HEK293 (cell line): ENCODE data around the gene UBXN11.
"Not testable (repeated sequence)": the region's sequence is repeated elsewhere in the genome, so short reads cannot be mapped to it uniquely, and the experiment has no call there.

Source experiments
- CTCF ChIA-PET: fragments of 350-600 bp; formaldehyde crosslinking; extraction: SDS; loops from one replicate; lab custom pipeline; 2021; ENCODE audit warnings: antibody characterized with exemption; lab: Yijun Ruan, JAX
- POLR2A ChIA-PET: fragments of 300-600 bp; formaldehyde crosslinking; extraction: SDS; loops from one replicate; lab custom pipeline; 2020; ENCODE audit warnings: antibody characterized with exemption, inconsistent platforms; lab: Yijun Ruan, JAX
- H3K27ac ChIP-seq: fragments of 200-500 bp; sonication (Bioruptor generic); 2 replicates; pipeline ENCODE4 v1.5.1; 2014; ENCODE audit warnings: low read depth, low read length, control low read depth, inconsistent platforms; ENCODE audit errors: extremely low read depth
- H3K36me3 ChIP-seq, 2 experiments: fragments of 200-500 bp in 1 of 2; sonication (Bioruptor generic) in 1 of 2; 1 replicate in 1 of 2; 2 replicates in 1 of 2; pipeline ENCODE4 v1.5.1; 2014 to 2017; ENCODE audit warnings: inconsistent platforms in 2 of 2, low read length in 2 of 2; ENCODE audit not compliant: control insufficient read depth in 2 of 2, insufficient read depth in 1 of 2
- H3K4me1 ChIP-seq: fragments of 200-500 bp; sonication (Bioruptor generic); 2 replicates; pipeline ENCODE4 v1.5.1; 2014; ENCODE audit warnings: mild to moderate bottlenecking, low read length, inconsistent platforms; ENCODE audit not compliant: control insufficient read depth, insufficient read depth
- H3K4me3 ChIP-seq: 2 replicates; pipeline ENCODE4 v1.5.1; 2011; ENCODE audit warnings: low read depth, mild to moderate bottlenecking, control low read depth, low read length, moderate library complexity
- H3K9me3 ChIP-seq: fragments of 200-500 bp; sonication (Bioruptor generic); 2 replicates; pipeline ENCODE4 v1.5.1; 2014; ENCODE audit warnings: low read depth, low read length, inconsistent platforms; ENCODE audit not compliant: control insufficient read depth, insufficient read depth
- EGR2 ChIP-seq: fragments of 450-650 bp; formaldehyde crosslinking; IDR thresholded peaks from 2 replicates; pipeline ENCODE4 v1.5.1; 2016; ENCODE audit warnings: low read depth, missing biosample characterization, missing genetic modification characterization
- GFI1B ChIP-seq: fragments of 450-650 bp; formaldehyde crosslinking; IDR thresholded peaks from 2 replicates; pipeline ENCODE4 v1.5.1; 2016; ENCODE audit warnings: missing biosample characterization, missing genetic modification characterization
- GLIS1 ChIP-seq: fragments of 450-650 bp; formaldehyde crosslinking; IDR thresholded peaks from 2 replicates; pipeline ENCODE4 v1.5.1; 2016; ENCODE audit warnings: missing biosample characterization, missing genetic modification characterization
- HOXC10 ChIP-seq: sonication (generic); formaldehyde crosslinking; IDR thresholded peaks from 2 replicates; pipeline ENCODE4 v1.8.1; 2023; ENCODE audit warnings: mild to moderate bottlenecking, missing genetic modification reagents
- SALL2 ChIP-seq: fragments of 450-650 bp; formaldehyde crosslinking; IDR thresholded peaks from 2 replicates; pipeline ENCODE4 v1.5.0; 2017; ENCODE audit warnings: missing biosample characterization, mild to moderate bottlenecking, missing genetic modification characterization, borderline replicate concordance
- SETDB1 ChIP-seq: IDR thresholded peaks from one replicate; pipeline ENCODE4 v1.6.1; 2017; ENCODE audit warnings: mild to moderate bottlenecking, low read length, moderate library complexity, mixed read lengths; ENCODE audit not compliant: insufficient read length
- TCF7L2 ChIP-seq: IDR thresholded peaks from 2 replicates; pipeline ENCODE4 v1.6.1; 2011; ENCODE audit warnings: low read depth, mild to moderate bottlenecking, inconsistent platforms, low read length, moderate library complexity, borderline replicate concordance
- WT1 ChIP-seq: fragments of 450-650 bp; formaldehyde crosslinking; IDR thresholded peaks from 2 replicates; pipeline ENCODE4 v1.5.1; 2016; ENCODE audit warnings: missing biosample characterization, missing genetic modification characterization
- ZBTB17 ChIP-seq: fragments of 450-650 bp; formaldehyde crosslinking; IDR thresholded peaks from 2 replicates; pipeline ENCODE4 v1.5.1; 2016; ENCODE audit warnings: missing biosample characterization, missing genetic modification characterization
- ZBTB21 ChIP-seq: fragments of 450-650 bp; formaldehyde crosslinking; IDR thresholded peaks from 2 replicates; pipeline ENCODE4 v1.5.1; 2017; ENCODE audit warnings: missing biosample characterization, missing genetic modification characterization
- ZBTB7A ChIP-seq: fragments of 450-650 bp; formaldehyde crosslinking; IDR thresholded peaks from 2 replicates; pipeline ENCODE4 v1.5.1; 2016; ENCODE audit warnings: low read depth, missing biosample characterization, missing genetic modification characterization
- ZEB2 ChIP-seq: fragments of 450-650 bp; formaldehyde crosslinking; IDR thresholded peaks from 2 replicates; pipeline ENCODE4 v1.5.1; 2016; ENCODE audit warnings: missing biosample characterization, missing genetic modification characterization
- ZFHX2 ChIP-seq: fragments of 450-650 bp; formaldehyde crosslinking; conservative IDR thresholded peaks from 2 replicates; pipeline ENCODE4 v1.5.1; 2016; ENCODE audit warnings: missing biosample characterization, missing genetic modification characterization
- ZNF133 ChIP-seq: fragments of 450-650 bp; formaldehyde crosslinking; IDR thresholded peaks from 2 replicates; pipeline ENCODE4 v1.5.1; 2016; ENCODE audit warnings: missing biosample characterization, missing genetic modification characterization
- ZNF211 ChIP-seq: fragments of 450-650 bp; formaldehyde crosslinking; IDR thresholded peaks from 2 replicates; pipeline ENCODE4 v1.5.1; 2016; ENCODE audit warnings: low read depth, missing biosample characterization, missing genetic modification characterization
- ZNF239 ChIP-seq: fragments of 450-650 bp; formaldehyde crosslinking; IDR thresholded peaks from 2 replicates; pipeline ENCODE4 v1.5.1; 2016; ENCODE audit warnings: missing biosample characterization, missing genetic modification characterization
- ZNF302 ChIP-seq: fragments of 450-650 bp; formaldehyde crosslinking; IDR thresholded peaks from 2 replicates; pipeline ENCODE4 v1.5.1; 2016; ENCODE audit warnings: missing biosample characterization, missing genetic modification characterization, low read depth
- ZNF48 ChIP-seq: fragments of 450-650 bp; formaldehyde crosslinking; IDR thresholded peaks from 2 replicates; pipeline ENCODE4 v1.5.1; 2016; ENCODE audit warnings: missing biosample characterization, missing genetic modification characterization
- ZNF501 ChIP-seq: fragments of 450-650 bp; formaldehyde crosslinking; IDR thresholded peaks from 2 replicates; pipeline ENCODE4 v1.5.1; 2016; ENCODE audit warnings: missing biosample characterization, missing genetic modification characterization
- ZNF549 ChIP-seq: fragments of 450-650 bp; IDR thresholded peaks from 2 replicates; pipeline ENCODE4 v1.5.1; 2018; ENCODE audit warnings: missing biosample characterization, missing genetic modification characterization, mild to moderate bottlenecking, inconsistent platforms, moderate library complexity
- ZNF600 ChIP-seq: fragments of 450-650 bp; formaldehyde crosslinking; IDR thresholded peaks from 2 replicates; pipeline ENCODE4 v1.5.1; 2016; ENCODE audit warnings: missing biosample characterization, missing genetic modification characterization
- ZNF629 ChIP-seq: fragments of 450-650 bp; formaldehyde crosslinking; IDR thresholded peaks from 2 replicates; pipeline ENCODE4 v1.5.1; 2017; ENCODE audit warnings: missing biosample characterization, missing genetic modification characterization
- ZNF837 ChIP-seq: fragments of 450-650 bp; formaldehyde crosslinking; IDR thresholded peaks from 2 replicates; pipeline ENCODE4 v1.5.1; 2016; ENCODE audit warnings: missing biosample characterization, missing genetic modification characterization
- TF ChIP-seq, protein P1 (sequence below): fragments of 450-650 bp; formaldehyde crosslinking; IDR thresholded peaks from 2 replicates; pipeline ENCODE4 v1.5.1; 2016; ENCODE audit warnings: missing biosample characterization, missing genetic modification characterization, low read depth
- TF ChIP-seq, protein P2 (sequence below): fragments of 450-650 bp; formaldehyde crosslinking; IDR thresholded peaks from 2 replicates; pipeline ENCODE4 v1.5.1; 2016; ENCODE audit warnings: missing biosample characterization, missing genetic modification characterization
- TF ChIP-seq, protein P3 (sequence below): fragments of 450-650 bp; formaldehyde crosslinking; IDR thresholded peaks from 2 replicates; pipeline ENCODE4 v1.5.1; 2016; ENCODE audit warnings: missing biosample characterization, missing genetic modification characterization

Gene UBXN11

DNA sequence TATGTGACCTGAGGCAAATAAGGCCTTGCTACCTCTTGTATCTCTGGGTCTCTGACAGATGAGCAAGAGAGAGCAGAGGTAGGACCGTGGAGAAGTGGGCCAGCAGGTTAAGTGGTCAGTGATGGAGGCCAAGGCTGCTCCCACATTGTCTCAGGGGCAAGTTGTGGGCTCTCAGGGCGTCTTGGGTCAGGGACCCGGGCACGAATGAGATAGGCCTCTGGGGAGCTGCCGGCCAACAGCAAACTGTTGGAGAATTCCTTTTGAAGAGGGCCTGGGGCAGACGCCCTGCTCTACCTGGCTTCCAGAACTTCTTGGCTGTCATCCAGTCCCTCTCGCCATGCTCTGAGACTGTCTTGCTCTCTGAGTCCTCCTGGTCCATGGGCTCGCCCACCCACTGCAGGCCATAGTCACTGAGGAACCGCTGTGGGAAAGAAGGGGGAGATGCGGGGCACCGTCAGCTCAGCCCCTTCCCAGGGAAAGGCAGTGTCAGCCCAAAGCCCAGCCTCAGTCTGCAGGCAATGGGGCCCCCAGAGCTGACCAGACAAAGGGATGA lies 12.4 kb downstream of the UBXN11 start:
- no peaks in the 10 kb centered on the region for H3K4me1 ChIP-seq
- peaks cover 0 to 32% of the 10 kb centered on the region in 2 experiments; a peak in 1 of 3 replicates for H3K36me3 ChIP-seq
- H3K4me3 ChIP-seq: no peak overlapping the region
- no peak overlapping the region for H3K27ac ChIP-seq
- ChIA-PET CTCF (interaction anchor here (0.6 to 2.5 kb wide), 3 partner anchors 9 to 28 kb away, joined by 3 to 15 read pairs (median 3); no protein-coding TSS in a partner anchor), POLR2A (no interaction called here)
- TF ChIP-seq ZNF239 (tag by site-specific recombination): no peak
- TF ChIP-seq ZBTB7A (tag by site-specific recombination): no peak
- no peak for TF ChIP-seq ZEB2 (tag by site-specific recombination)
- TF ChIP-seq ZNF837 (tag by site-specific recombination): no peak
- no peak for TF ChIP-seq ZNF501 (tag by site-specific recombination)
- TF ChIP-seq ZNF629: no peak
- no peak for TF ChIP-seq ZNF48
- no peak for TF ChIP-seq ZNF302 (tag by site-specific recombination)
- no peak for TF ChIP-seq TCF7L2
- no peak for TF ChIP-seq ZBTB17 (tag by site-specific recombination)
- TF ChIP-seq ZNF133: no peak
- TF ChIP-seq ZNF549: no peak
- no peak for TF ChIP-seq ZBTB21 (tag by site-specific recombination)
- TF ChIP-seq GLIS1 (tag by site-specific recombination): no peak
- TF ChIP-seq SALL2: no peak
- H3K9me3 ChIP-seq: no peaks in the 10 kb centered on the region

DNA sequence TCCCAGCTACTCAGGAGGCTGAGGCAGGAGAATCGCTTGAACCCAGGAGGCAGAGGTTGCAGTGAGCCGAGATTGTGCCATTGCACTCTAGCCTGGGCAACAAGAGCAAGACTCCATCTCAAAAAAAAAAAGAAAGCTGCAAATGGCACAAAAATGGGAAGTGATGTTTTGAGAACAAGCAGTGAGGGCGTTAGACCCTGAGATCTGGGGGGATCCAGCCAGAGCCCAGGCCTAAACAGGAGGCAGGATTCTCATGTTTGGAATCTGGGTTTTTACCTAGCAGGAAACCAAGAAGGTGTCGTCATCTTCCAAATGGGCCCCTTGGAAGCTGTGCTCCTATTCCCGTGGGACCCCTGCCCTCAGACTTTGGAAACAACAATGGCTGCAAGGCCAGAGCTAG lies 13.7 kb downstream of the UBXN11 start:
- CTCF ChIA-PET: interaction anchor here (1.0 to 10.2 kb wide), 3 partner anchors 7 to 71 kb away, joined by 5 to 203 read pairs (median 15); partner anchors contain the start of gene CD52
- H3K36me3 ChIP-seq: peaks cover 0 to 29% of the 10 kb centered on the region in 2 experiments; a peak in 1 of 3 replicates
- H3K9me3 ChIP-seq, H3K27ac ChIP-seq, POLR2A ChIA-PET, H3K4me1 ChIP-seq, H3K4me3 ChIP-seq: not testable (repeated sequence)

DNA sequence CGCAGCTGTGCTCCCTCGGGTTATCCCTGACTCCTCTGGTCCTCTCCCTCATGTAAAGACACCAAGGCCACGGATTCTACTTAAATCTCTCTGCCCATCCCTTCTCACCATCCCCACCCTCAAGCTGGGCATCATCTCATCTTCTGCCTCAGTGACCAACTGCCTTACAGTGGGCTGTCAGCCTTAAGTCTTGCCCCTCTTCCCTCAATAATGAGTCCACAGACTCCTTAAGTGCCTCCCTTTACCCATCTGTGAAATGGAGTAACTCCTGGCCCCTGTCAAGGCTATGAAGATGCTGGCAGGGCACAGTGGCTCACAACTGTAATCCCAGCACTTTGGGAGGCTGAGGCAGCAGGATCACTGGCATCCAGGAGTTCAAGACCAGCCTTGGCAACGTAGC lies 14.5 kb downstream of the UBXN11 start:
- ChIA-PET CTCF (interaction anchor here (10.2 kb wide), 1 partner anchor 26 kb away, joined by 203 read pairs; the partner anchor contains the start of gene CD52), POLR2A (no interaction called here)
- Histone ChIP-seq H3K4me1 (no peaks in the 10 kb centered on the region), H3K4me3 (no peak overlapping the region), H3K36me3 (peaks cover 0 to 23% of the 10 kb centered on the region in 2 experiments; a peak in 1 of 3 replicates), H3K9me3 (no peaks in the 10 kb centered on the region), H3K27ac (no peak overlapping the region)
- TF ChIP-seq ZBTB21 (tag by site-specific recombination) (no peak), EGR2 (tag by site-specific recombination) (no peak), SETDB1 (no peak), ZNF211 (tag by site-specific recombination) (no peak), ZNF629 (no peak), GFI1B (tag by site-specific recombination) (no peak), WT1 (tag by site-specific recombination) (no peak), ZNF600 (tag by site-specific recombination) (no peak), HOXC10 (CRISPR knock-in tag) (no peak), ZFHX2 (tag by site-specific recombination) (no peak), ZBTB17 (tag by site-specific recombination) (no peak), ZEB2 (tag by site-specific recombination) (no peak)
- TF ChIP-seq, protein P1, sequence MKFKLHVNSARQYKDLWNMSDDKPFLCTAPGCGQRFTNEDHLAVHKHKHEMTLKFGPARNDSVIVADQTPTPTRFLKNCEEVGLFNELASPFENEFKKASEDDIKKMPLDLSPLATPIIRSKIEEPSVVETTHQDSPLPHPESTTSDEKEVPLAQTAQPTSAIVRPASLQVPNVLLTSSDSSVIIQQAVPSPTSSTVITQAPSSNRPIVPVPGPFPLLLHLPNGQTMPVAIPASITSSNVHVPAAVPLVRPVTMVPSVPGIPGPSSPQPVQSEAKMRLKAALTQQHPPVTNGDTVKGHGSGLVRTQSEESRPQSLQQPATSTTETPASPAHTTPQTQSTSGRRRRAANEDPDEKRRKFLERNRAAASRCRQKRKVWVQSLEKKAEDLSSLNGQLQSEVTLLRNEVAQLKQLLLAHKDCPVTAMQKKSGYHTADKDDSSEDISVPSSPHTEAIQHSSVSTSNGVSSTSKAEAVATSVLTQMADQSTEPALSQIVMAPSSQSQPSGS (tag by site-specific recombination): no peak
- TF ChIP-seq, protein P2, sequence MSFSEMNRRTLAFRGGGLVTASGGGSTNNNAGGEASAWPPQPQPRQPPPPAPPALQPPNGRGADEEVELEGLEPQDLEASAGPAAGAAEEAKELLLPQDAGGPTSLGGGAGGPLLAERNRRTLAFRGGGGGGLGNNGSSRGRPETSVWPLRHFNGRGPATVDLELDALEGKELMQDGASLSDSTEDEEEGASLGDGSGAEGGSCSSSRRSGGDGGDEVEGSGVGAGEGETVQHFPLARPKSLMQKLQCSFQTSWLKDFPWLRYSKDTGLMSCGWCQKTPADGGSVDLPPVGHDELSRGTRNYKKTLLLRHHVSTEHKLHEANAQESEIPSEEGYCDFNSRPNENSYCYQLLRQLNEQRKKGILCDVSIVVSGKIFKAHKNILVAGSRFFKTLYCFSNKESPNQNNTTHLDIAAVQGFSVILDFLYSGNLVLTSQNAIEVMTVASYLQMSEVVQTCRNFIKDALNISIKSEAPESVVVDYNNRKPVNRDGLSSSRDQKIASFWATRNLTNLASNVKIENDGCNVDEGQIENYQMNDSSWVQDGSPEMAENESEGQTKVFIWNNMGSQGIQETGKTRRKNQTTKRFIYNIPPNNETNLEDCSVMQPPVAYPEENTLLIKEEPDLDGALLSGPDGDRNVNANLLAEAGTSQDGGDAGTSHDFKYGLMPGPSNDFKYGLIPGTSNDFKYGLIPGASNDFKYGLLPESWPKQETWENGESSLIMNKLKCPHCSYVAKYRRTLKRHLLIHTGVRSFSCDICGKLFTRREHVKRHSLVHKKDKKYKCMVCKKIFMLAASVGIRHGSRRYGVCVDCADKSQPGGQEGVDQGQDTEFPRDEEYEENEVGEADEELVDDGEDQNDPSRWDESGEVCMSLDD (tag by site-specific recombination): no peak
- TF ChIP-seq, protein P3, sequence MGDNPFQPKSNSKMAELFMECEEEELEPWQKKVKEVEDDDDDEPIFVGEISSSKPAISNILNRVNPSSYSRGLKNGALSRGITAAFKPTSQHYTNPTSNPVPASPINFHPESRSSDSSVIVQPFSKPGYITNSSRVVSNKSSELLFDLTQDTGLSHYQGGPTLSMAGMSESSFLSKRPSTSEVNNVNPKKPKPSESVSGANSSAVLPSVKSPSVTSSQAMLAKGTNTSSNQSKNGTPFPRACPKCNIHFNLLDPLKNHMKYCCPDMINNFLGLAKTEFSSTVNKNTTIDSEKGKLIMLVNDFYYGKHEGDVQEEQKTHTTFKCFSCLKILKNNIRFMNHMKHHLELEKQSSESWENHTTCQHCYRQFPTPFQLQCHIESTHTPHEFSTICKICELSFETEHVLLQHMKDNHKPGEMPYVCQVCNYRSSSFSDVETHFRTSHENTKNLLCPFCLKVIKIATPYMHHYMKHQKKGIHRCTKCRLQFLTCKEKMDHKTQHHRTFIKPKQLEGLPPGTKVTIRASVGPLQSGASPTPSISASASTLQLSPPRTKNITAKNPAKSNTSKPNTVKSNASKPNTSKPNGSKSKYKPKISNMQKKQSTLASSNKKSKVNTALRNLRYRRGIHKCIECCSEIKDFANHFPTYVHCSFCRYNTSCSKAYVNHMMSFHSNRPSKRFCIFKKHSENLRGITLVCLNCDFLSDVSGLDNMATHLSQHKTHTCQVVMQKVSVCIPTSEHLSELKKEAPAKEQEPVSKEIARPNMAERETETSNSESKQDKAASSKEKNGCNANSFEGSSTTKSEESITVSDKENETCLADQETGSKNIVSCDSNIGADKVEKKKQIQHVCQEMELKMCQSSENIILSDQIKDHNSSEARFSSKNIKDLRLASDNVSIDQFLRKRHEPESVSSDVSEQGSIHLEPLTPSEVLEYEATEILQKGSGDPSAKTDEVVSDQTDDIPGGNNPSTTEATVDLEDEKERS (tag by site-specific recombination): no peak
